ENCODE measurements around the gene ATPAF2. TPM values are rescaled to one million over a fixed set of nuclear protein-coding genes. Genes with fewer than 3 reads are reported as not detected.

The ATPAF2 gene
- total RNA-seq, 1 experiment from 2014 or later: 46.1 TPM

- H3K9me2 ChIP-seq (ENCODE audit: insufficient read depth): no peaks in the 10 kb centered on the region
- H4K20me1 ChIP-seq (ENCODE audit: insufficient read depth): no peaks in the 10 kb centered on the region
- H3K4me2 ChIP-seq (ENCODE audit: low read length): no peak overlapping the region
- no peaks in the 10 kb centered on the region for H3K36me3 ChIP-seq (ENCODE audit: control insufficient read depth in 1 of 2, insufficient read depth in 2 of 2, low read length in 2 of 2)
- no peaks in the 10 kb centered on the region for H3K27me3 ChIP-seq (ENCODE audit: insufficient read depth, low read length)
- no peak for TF ChIP-seq ZBTB33 (IDR thresholded peaks at IDR 0.05; ENCODE audit: extremely low read depth, insufficient replicate concordance, low read length)
- RAD21 ChIA-PET (ENCODE audit: low non-redundant PET in 1 of 2, low total read pairs in 2 of 2, uncharacterized antibody in 2 of 2, unreplicated experiment in 2 of 2): no interaction called here
- DNase-seq (ENCODE audit: low read depth, low spot score) (no peak), ATAC-seq (no peak)
- H3K9ac ChIP-seq (ENCODE audit: low read length): no peak overlapping the region
- no peaks in the 10 kb centered on the region for H3K9me3 ChIP-seq (ENCODE audit: control insufficient read depth in 1 of 2, insufficient read depth in 1 of 2, low read depth in 1 of 2, low read length in 2 of 2)
- no TSS peak for BruUV-seq (replicated peaks)
- no peak overlapping the region for H2AFZ ChIP-seq (ENCODE audit: low read depth, low read length, poor library complexity, severe bottlenecking)
- H3K4me3 ChIP-seq (replicated peaks in 1 of 2; ENCODE audit: low read depth in 1 of 2, low read length in 2 of 2): no peak overlapping the region
- H3K4me1 ChIP-seq (ENCODE audit: control insufficient read depth in 1 of 2, insufficient read depth in 2 of 2, low read length in 2 of 2): peaks cover 4 to 6% of the 10 kb centered on the region in 2 experiments; a peak in 3 of 4 replicates
- no peaks in the 10 kb centered on the region for H3K79me2 ChIP-seq (ENCODE audit: insufficient read depth, low read length)
- CTCF ChIA-PET: no interaction called here
- intact Hi-C loops (cut with micrococcal nuclease): no loop called here
- POLR2A ChIA-PET: no interaction called here
- no peak overlapping the region for H3K27ac ChIP-seq (ENCODE audit: low read depth, low read length)
Observed at GRCh38 chr17:17976931-17977570, 61.9 kb downstream of the ATPAF2 start.

GRCh38 chr17:17975436-17975835 lies 63.5 kb downstream of the ATPAF2 start:
- CTCF ChIA-PET: no interaction called here
- intact Hi-C loops (cut with micrococcal nuclease): no loop called here

More at GRCh38 chr17:17975436-17975835, 63.5 kb downstream of the ATPAF2 start:
- RAD21 ChIA-PET (ENCODE audit: low non-redundant PET in 1 of 2, low total read pairs in 2 of 2, uncharacterized antibody in 2 of 2, unreplicated experiment in 2 of 2): no interaction called here
- H3K27ac ChIP-seq (ENCODE audit: low read depth, low read length): no peak overlapping the region
- no peak overlapping the region for H3K9ac ChIP-seq (ENCODE audit: low read length)
- DNase-seq (ENCODE audit: low read depth, low spot score) (no peak), ATAC-seq (no peak)
- no peaks in the 10 kb centered on the region for H4K20me1 ChIP-seq (ENCODE audit: insufficient read depth)
- H3K79me2 ChIP-seq (ENCODE audit: insufficient read depth, low read length): no peaks in the 10 kb centered on the region
- no peaks in the 10 kb centered on the region for H3K36me3 ChIP-seq (ENCODE audit: control insufficient read depth in 1 of 2, insufficient read depth in 2 of 2, low read length in 2 of 2)
- BruUV-seq (replicated peaks): no TSS peak
- peaks cover 11 to 20% of the 10 kb centered on the region in 2 experiments for H3K4me1 ChIP-seq (ENCODE audit: control insufficient read depth in 1 of 2, insufficient read depth in 2 of 2, low read length in 2 of 2)
- H3K27me3 ChIP-seq (ENCODE audit: insufficient read depth, low read length): no peaks in the 10 kb centered on the region
- no peaks in the 10 kb centered on the region for H3K9me3 ChIP-seq (ENCODE audit: control insufficient read depth in 1 of 2, insufficient read depth in 1 of 2, low read depth in 1 of 2, low read length in 2 of 2)
- no peaks in the 10 kb centered on the region for H3K9me2 ChIP-seq (ENCODE audit: insufficient read depth)
- H3K4me2 ChIP-seq (ENCODE audit: low read length): no peak overlapping the region
- POLR2A ChIA-PET: no interaction called here
- no peak overlapping the region for H3K4me3 ChIP-seq (replicated peaks in 1 of 2; ENCODE audit: low read depth in 1 of 2, low read length in 2 of 2)
- H2AFZ ChIP-seq (ENCODE audit: low read depth, low read length, poor library complexity, severe bottlenecking): no peak overlapping the region
- TF ChIP-seq SP1 (IDR thresholded peaks at IDR 0.05; ENCODE audit: low read depth) (no peak), FOSL1 (IDR thresholded peaks at IDR 0.05; ENCODE audit: low read depth) (no peak), YY1 (IDR thresholded peaks at IDR 0.05; ENCODE audit: extremely low read depth, insufficient replicate concordance, low read depth, low read length) (no peak), POLR2AphosphoS5 (IDR thresholded peaks at IDR 0.05; ENCODE audit: low read depth, low read length) (no peak), ZNF274 (IDR thresholded peaks at IDR 0.05; ENCODE audit: low read depth, low read length) (no peak), POLR2A (IDR thresholded peaks at IDR 0.05; ENCODE audit: borderline replicate concordance, extremely low read depth, insufficient read depth, insufficient read length) (no peak), EZH2phosphoT487 (IDR thresholded peaks at IDR 0.05; ENCODE audit: borderline replicate concordance) (no peak)
